Peyer's patch (tissue), 4 donors: Measurements from ENCODE around the gene DCDC2.

Experiments used
- POLR2A ChIP-seq, 2 donors: fragments of 450-650 bp; IDR thresholded peaks; one replicate each; pipeline ENCODE4 v1.5.1; 2017; ENCODE audit warnings: antibody characterized with exemption in 2 of 2, mild to moderate bottlenecking in 2 of 2, moderate library complexity in 2 of 2
- TF ChIP-seq, protein P1 (sequence below), 6 experiments: fragments of 450-650 bp in 4 of 6; fragments of 200-600 bp in 2 of 6; sonication (generic) in 1 of 6; IDR thresholded peaks; one replicate each; pipeline ENCODE4 v1.5.1; 2017 to 2019; ENCODE audit warnings: antibody characterized with exemption in 6 of 6, mild to moderate bottlenecking in 3 of 6, moderate library complexity in 1 of 6

DNA sequence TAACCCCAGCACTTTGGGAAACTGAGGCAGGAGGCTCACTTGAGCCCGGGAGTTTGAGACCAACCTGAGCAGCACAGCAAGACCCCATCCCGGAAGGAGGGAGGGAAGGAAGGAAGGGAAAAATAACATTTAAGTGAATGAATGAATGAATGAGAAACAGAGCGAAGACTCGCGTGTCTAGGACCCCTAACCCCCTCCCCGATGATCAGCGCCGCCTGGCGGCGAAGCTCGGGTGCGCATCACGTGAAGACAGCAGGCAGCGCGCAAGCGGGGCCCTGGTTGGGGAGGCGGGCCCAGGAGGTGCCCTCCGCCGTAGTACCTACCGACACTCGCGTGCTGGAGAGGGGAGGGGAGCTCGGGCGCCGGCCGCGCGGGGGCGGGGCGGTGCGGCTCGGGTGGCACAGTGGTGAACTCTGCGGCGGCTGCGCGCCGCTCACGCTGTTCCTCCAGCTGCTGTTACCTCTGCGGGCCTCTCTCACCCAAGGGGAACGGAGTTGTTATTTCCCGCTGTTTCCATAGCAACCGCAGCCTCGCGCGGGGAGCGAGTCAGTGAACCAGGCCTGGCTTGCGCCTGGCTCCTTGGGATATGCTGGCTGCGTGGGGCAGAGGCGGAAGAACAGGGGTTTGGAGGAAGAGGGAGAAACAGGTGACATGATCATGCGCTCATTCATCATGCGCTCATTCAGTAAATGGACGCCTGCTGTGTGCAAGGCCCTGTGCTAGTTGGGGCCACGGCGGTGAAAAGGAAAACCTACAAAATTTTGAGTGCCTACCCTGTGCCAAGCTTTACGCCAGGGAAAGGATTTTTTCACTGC, 2.0 kb upstream of the DCDC2 start:
- TF ChIP-seq, protein P1, sequence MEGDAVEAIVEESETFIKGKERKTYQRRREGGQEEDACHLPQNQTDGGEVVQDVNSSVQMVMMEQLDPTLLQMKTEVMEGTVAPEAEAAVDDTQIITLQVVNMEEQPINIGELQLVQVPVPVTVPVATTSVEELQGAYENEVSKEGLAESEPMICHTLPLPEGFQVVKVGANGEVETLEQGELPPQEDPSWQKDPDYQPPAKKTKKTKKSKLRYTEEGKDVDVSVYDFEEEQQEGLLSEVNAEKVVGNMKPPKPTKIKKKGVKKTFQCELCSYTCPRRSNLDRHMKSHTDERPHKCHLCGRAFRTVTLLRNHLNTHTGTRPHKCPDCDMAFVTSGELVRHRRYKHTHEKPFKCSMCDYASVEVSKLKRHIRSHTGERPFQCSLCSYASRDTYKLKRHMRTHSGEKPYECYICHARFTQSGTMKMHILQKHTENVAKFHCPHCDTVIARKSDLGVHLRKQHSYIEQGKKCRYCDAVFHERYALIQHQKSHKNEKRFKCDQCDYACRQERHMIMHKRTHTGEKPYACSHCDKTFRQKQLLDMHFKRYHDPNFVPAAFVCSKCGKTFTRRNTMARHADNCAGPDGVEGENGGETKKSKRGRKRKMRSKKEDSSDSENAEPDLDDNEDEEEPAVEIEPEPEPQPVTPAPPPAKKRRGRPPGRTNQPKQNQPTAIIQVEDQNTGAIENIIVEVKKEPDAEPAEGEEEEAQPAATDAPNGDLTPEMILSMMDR (IDR thresholded peaks at IDR 0.05), result peak in 4 of 6 experiments; percentile 54 to 62 (median 57)
- no peak for TF ChIP-seq POLR2A (IDR thresholded peaks at IDR 0.05)
